22Rv1 (cell line): ENCODE data around the gene GNAS.

Experiments used
- CTCF ChIP-seq: fragments of 450-650 bp; IDR thresholded peaks from 2 replicates; pipeline ENCODE4 v1.5.1; 2017; ENCODE audit warnings: mild to moderate bottlenecking
- ZFX ChIP-seq: fragments of 450-650 bp; IDR thresholded peaks from 2 replicates; pipeline ENCODE4 v1.6.1; 2017; ENCODE audit warnings: antibody characterized with exemption, borderline replicate concordance

- TF ChIP-seq CTCF (no peak), ZFX (no peak)
These were observed 69.5 kb downstream of the GNAS start for GRCh38 chr20:58922036-58922435.
